Head of caudate nucleus (tissue), 42 donors: ENCODE measurements around the gene EPHB2.
A peak's percentile ranks its signal among the peaks of the same experiment; 100 is the strongest.

Experiments
- DNase-seq, 42 donors: peaks; one replicate each; pipeline versions ENCODE4 v3.0.0 to v3.0.0-alpha.2; 2020 to 2021; ENCODE audit warnings: mixed read lengths in 7 of 42
- intact Hi-C: fragments of 100-400 bp; cut with DNase I; formaldehyde crosslinking; loops from one replicate; pipeline ENCODE4 v1.15.0; 2022

The EPHB2 gene

GRCh38 chr1:22913421-22914141, 202.9 kb downstream of the EPHB2 start:
- DNase-seq, result no peak
- intact Hi-C loops, result no loop called here

DNA sequence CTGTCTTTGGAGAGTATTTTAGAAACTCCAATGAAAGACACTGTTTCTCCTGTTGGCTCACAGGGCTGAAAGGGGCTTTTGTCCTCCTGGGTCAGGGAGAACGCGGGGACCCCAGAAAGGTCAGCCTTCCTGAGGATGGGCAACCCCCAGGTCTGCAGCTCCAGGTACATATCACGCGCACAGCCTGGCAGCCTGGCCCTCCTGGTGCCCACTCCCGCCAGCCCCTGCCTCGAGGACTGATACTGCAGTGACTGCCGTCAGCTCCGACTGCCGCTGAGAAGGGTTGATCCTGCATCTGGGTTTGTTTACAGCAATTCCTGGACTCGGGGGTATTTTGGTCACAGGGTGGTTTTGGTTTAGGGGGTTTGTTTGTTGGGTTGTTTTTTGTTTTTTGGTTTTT, 203.5 kb downstream of the EPHB2 start:
- DNase-seq, result no peak
- intact Hi-C loops, result no loop called here

DNA sequence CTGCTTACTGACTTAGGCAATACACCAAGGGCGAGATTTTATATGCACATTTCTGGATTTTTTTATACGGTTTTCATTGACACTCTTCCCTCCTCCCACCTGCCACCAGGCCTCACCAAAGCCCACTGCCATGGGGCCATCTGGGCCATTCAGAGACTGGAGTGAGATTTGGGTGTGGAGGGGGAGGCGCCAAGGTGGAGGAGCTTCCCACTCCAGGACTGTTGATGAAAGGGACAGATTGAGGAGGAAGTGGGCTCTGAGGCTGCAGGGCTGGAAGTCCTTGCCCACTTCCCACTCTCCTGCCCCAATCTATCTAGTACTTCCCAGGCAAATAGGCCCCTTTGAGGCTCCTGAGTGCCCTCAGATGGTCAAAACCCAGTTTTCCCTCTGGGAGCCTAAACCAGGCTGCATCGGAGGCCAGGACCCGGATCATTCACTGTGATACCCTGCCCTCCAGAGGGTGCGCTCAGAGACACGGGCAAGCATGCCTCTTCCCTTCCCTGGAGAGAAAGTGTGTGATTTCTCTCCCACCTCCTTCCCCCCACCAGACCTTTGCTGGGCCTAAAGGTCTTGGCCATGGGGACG, 204.1 kb downstream of the EPHB2 start:
- no peak for DNase-seq
- intact Hi-C loops, result no loop called here

DNA sequence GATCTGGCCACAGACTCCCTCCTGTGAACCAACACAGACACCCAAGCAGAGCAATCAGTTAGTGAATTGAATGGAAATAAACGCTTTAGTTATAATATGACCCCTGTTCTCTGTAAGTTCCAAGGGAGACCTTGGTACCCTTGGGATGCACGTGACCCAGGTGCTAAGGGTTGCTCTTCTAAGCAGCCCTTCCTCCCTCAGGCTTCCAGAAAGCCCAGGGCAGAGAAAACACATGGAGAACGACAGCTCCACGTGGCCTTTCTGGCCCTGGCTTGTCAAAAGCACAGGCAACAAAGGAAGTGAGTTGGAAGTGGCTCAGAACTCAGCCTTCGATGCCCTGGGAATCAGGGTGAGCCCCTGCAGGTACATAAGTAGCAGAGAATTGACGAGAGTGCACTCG, 204.6 kb downstream of the EPHB2 start:
- no peak for DNase-seq
- intact Hi-C loops, result no loop called here

DNA sequence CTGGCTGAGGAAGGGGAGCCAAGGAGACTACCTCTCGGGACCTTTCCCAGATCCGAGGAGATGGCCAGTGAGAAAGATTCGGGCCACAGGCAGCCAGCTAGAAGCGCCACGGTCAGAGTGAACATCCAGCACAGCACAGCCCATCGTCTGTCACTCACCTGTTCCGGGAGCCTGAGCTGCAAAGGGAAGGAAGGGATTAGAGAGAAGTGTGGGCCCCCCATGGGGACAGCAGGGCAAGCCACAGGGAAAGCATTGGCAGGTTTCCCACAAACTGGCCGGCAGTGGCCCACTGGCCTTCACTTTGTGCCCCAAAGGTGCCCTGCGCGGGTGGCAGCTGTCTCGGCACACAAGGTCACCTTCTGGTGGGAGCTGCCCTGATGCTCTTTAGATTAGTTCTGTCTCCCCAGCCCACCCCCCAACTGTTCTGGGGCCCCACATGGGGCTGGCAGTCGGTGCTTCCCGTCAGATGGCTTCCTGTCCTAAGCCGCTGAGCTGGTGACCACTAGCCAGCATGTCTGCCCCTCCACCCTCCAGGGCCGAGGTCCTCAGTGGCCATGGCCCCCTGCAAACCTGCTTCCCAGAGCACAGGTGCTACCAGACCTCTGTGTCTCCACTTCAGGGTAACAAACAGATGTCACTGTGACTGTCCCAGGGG, 205.3 kb downstream of the EPHB2 start:
- no peak for DNase-seq
- intact Hi-C loops, result no loop called here

DNA sequence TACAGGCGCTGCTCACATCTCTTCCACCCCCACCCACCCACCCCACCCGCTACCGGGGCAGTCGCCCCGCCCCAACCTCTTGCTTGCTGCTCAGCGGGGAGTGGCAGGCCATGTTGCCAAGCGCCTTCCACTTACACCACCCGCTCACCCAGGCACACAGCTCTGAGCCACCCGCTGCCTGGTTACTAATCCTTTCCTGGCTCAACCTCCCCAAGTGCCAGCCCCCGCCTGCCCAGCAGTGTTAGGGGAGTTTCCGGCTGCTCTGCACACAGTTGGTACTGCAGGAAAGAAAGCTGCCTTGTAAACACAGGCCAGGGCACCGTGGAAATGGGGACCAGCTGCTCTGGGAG, 205.8 kb downstream of the EPHB2 start:
- intact Hi-C loops, result no loop called here
- DNase-seq, result peak in 41 of 42 donors; percentile 33 to 92 (median 67)

GRCh38 chr1:22917989-22918388, 207.3 kb downstream of the EPHB2 start:
- intact Hi-C loops, result no loop called here

GRCh38 chr1:22918644-22919043, 208.0 kb downstream of the EPHB2 start:
- intact Hi-C loops, result no loop called here
- no peak for DNase-seq

More at GRCh38 chr1:22917989-22918388, 207.3 kb downstream of the EPHB2 start:
- no peak for DNase-seq

GRCh38 chr1:22919341-22920025, 208.8 kb downstream of the EPHB2 start:
- intact Hi-C loops, result no loop called here
- no peak for DNase-seq

DNA sequence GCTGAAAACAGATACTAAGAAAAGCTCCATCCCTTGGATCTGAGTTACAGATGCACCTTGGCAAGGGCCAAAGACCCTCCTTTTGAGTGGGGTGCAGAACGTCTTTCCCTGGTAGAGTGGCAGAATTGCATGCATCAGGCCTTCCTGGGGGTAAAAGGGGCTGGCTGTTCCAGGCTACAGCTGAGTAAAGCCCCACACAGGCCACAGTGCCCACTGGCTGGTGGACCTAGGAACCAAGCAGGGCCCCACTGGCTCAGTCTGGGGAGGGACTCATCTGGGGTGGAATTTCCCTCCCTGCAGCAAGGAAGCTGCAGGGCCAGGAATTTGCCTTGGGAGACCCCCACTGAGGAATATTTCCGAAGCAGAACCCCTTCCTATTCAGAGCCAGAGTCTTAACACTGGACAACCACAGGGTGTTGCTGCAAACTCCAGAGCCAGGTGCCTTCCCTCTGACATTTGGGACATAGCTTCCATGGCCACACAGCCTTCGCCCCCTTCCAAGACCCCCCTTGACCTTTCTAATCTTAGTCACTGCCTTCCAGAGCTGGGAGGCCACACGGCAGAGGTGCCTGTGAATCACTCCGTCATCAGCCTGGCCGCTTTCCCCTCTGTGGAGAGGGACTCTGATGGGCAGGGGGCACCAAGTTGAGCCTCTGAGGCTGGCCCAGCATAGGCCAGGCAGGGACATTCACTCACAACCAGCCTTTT, 209.5 kb downstream of the EPHB2 start:
- intact Hi-C loops, result no loop called here
- DNase-seq, result no peak

DNA sequence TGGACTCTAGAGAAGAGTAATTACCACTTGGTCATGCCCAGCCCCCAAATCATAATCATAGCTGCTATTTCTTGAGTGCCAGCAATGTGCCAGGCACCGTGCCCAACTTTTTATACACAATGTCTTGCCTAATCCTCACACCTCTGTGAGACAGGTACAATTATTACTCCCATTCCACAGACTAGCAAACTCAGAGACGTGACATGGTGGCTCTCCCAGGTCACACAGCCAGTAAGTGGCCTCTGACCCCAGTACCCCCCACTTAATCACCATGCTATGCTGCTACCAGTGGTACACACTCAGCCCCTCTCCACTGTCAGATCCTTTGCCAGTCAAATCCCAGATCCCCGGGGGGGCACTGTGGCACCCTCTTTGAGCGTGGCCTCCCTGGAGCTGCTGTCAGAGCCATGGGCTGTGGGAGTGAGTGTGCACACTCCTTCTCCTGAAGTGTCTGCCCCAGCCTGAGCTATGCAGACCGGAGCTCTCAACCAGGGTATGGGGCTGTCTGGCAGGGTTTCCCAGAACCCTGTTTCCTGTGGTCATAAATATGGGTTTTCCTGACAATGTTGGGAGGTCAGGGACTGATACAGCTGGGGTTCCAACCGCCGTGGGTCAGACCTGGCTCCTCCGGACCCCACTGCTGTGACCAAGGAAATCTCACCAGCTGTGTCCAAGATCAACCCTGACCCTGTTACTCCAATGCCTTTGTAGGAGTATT, 210.3 kb downstream of the EPHB2 start:
- intact Hi-C loops, result no loop called here
- DNase-seq, result no peak

DNA sequence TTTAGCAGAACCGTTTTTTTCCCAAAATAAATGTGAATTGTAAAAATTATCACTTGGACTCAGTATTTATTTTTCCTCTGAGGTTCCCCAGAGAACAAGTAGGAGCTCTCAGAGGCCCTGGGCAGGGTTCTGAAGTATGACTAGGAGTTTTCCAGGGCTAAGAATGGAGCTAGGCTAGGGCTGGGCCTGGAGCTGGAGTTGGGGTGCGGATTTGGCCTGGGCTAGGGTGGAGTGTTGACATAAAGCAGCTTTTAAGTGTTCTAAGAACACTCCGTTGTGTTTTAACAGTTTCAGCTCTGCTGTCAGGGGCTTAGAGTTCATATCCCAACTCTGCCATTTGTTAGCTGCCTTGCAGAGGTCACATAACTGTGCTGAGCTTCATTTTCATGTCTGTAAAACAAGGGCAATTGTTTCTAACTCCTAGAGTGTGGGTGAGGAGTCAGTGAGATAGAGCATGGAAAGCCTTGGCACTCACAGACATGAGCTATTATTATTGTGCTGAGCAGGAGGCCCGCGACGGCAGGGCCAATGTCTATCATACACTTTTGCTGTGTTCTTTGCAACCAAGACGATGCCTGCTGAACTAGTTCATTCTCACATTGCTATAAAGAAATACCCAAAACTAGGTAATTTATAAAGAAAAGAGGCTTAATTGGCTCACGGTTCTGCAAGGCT, 210.9 kb downstream of the EPHB2 start:
- DNase-seq, result no peak
- intact Hi-C loops, result no loop called here

- intact Hi-C loops, result no loop called here
These were observed 212.0 kb downstream of the EPHB2 start for GRCh38 chr1:22922640-22923039.

GRCh38 chr1:22925111-22925510, 214.5 kb downstream of the EPHB2 start:
- intact Hi-C loops, result loop anchor here (5.0 kb wide), 1 partner anchor 223 kb away; no protein-coding TSS in a partner anchor
- DNase-seq, result peak in 2 of 42 donors; percentile 8 to 34

More at GRCh38 chr1:22922640-22923039, 212.0 kb downstream of the EPHB2 start:
- no peak for DNase-seq

DNA sequence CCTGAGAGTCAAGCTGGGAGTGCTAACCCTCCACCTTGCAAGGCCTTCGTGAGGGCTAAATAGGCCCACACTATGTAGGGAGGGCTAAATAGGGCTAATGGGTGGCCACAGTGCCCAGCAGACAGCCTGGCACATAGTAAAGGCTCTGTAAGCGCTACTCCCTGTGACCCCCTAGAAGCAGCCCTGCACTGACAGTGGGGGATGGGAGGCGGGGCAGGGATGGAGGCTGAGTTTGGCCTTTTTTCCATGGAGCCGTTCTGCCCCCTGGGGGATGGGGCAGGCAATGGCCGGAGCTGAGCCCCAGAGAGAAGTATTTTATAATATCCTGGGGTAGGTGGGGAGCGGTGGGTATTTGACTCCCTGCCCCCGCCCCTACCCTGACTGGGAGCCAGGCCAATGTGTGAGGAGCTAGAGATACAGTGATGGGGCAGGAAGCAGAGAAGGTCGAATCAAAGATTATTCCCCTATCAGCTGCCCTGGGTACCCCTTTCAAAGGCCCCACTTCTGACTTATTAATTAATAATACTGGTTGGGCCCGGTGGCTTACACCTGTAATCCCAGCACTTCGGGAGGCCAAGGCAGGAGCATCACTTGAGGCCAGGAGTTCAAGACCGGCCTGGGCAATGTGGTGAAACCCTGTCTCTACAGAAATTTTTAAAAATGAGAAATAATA, 219.7 kb downstream of the EPHB2 start:
- peak in 40 of 42 donors; percentile 18 to 82 (median 62) for DNase-seq
- intact Hi-C loops, result no loop called here

- intact Hi-C loops, result no loop called here
- DNase-seq, result peak in 2 of 42 donors; percentile 25 to 28
These were observed 222.3 kb downstream of the EPHB2 start for GRCh38 chr1:22932803-22933470.

DNA sequence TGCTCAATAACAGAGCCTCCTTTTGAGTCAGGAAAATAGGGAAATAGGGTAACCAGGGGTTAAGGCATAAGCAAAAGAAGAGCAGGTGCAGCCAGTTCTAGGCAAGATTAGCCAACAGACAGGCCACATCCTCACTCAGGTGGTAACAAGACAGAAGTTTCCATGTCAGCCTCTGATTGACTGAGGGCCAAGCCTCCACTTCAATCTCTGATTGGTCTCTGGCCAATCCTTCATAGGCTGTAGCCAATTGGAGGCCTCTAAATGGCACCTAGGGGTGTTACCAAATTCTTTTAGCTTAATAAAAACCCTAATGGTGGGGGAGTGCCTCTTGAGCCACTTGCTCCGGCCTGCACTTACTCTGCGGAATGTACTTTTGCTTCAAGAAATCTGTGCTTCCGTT, 224.8 kb downstream of the EPHB2 start:
- peak in 1 of 42 donors; percentile 0 for DNase-seq
- intact Hi-C loops, result no loop called here
